Measurements from ENCODE around the gene TRIM17. TPM values are rescaled to one million over a fixed set of nuclear protein-coding genes. Genes with fewer than 3 reads are reported as not detected.

TRIM17 gene
- polyA plus RNA-seq, 1 donor (not counting 4 experiments of a cell fraction or from before 2014, with no cell fraction given): 0.24 TPM

- no peak for DNase-seq (ENCODE audit: low read depth, low spot score)
Measured at GRCh38 chr1:228373681-228374571, 42.7 kb downstream of the TRIM17 start.

GRCh38 chr1:228373004-228373680 lies 43.5 kb downstream of the TRIM17 start:
- Histone ChIP-seq H3K4me3 (ENCODE audit: control insufficient read depth in 2 of 3, extremely low read depth in 1 of 3, insufficient read depth in 2 of 3, low read depth in 1 of 3, low read length in 3 of 3) (no peak overlapping the region), H3K27me3 (ENCODE audit: control insufficient read depth, extremely low read depth, insufficient read depth, low read length) (peaks cover 26% of the 10 kb centered on the region), H3K36me3 (ENCODE audit: control insufficient read depth in 2 of 2, extremely low read depth in 1 of 2, insufficient read depth in 2 of 2, low read length in 2 of 2) (no peaks in the 10 kb centered on the region), H3K9ac (ENCODE audit: control insufficient read depth, extremely low read depth, insufficient read depth, low read length) (no peak overlapping the region), H3K9me3 (ENCODE audit: control insufficient read depth, low read depth, low read length) (no peaks in the 10 kb centered on the region), H3K79me2 (ENCODE audit: control insufficient read depth, insufficient read depth, low read length) (no peaks in the 10 kb centered on the region), H4K20me1 (ENCODE audit: control insufficient read depth, extremely low read depth, insufficient read depth, low read length) (peaks cover 2% of the 10 kb centered on the region), H2AFZ (ENCODE audit: control insufficient read depth, low read length) (no peak overlapping the region), H3K9me1 (ENCODE audit: control insufficient read depth, extremely low read depth, insufficient read depth, low read length) (no peaks in the 10 kb centered on the region), H3K4me2 (ENCODE audit: control insufficient read depth, extremely low read depth, insufficient read depth, low read depth, low read length) (no peak overlapping the region), H3K27ac (ENCODE audit: control insufficient read depth, insufficient read depth, low read length) (no peak overlapping the region), H3K4me1 (ENCODE audit: control insufficient read depth, extremely low read depth, insufficient read depth, low read length) (no peaks in the 10 kb centered on the region)
- no peak for FAIRE-seq
- no peak for DNase-seq (ENCODE audit: low read depth, low spot score)
- dilution Hi-C loops (cut with MboI; ENCODE audit: extremely low pct_ligation_motif_present, low sequenced_read_pairs): no loop called here
- TF ChIP-seq EZH2 (IDR thresholded peaks at IDR 0.05; ENCODE audit: low read length) (no peak), CTCF (optimal IDR thresholded peaks at IDR 0.05 in 1 of 3, IDR thresholded peaks at IDR 0.05 in 1 of 3, conservative IDR thresholded peaks at IDR 0.05 in 1 of 3; ENCODE audit: extremely low read depth in 1 of 3, insufficient read depth in 2 of 3, low read length in 3 of 3) (no peak)

More at GRCh38 chr1:228373681-228374571, 42.7 kb downstream of the TRIM17 start:
- H3K9me1 ChIP-seq (ENCODE audit: control insufficient read depth, extremely low read depth, insufficient read depth, low read length): no peaks in the 10 kb centered on the region
- no peak for TF ChIP-seq EZH2 (IDR thresholded peaks at IDR 0.05; ENCODE audit: low read length)
- no peak for TF ChIP-seq CTCF (optimal IDR thresholded peaks at IDR 0.05 in 1 of 3, IDR thresholded peaks at IDR 0.05 in 1 of 3, conservative IDR thresholded peaks at IDR 0.05 in 1 of 3; ENCODE audit: extremely low read depth in 1 of 3, insufficient read depth in 2 of 3, low read length in 3 of 3)
- no peaks in the 10 kb centered on the region for H3K9me3 ChIP-seq (ENCODE audit: control insufficient read depth, low read depth, low read length)
- H3K4me3 ChIP-seq (ENCODE audit: control insufficient read depth in 2 of 3, extremely low read depth in 1 of 3, insufficient read depth in 2 of 3, low read depth in 1 of 3, low read length in 3 of 3): no peak overlapping the region
- H3K9ac ChIP-seq (ENCODE audit: control insufficient read depth, extremely low read depth, insufficient read depth, low read length): no peak overlapping the region
- H3K4me1 ChIP-seq (ENCODE audit: control insufficient read depth, extremely low read depth, insufficient read depth, low read length): no peaks in the 10 kb centered on the region
- no peak overlapping the region for H3K4me2 ChIP-seq (ENCODE audit: control insufficient read depth, extremely low read depth, insufficient read depth, low read depth, low read length)
- dilution Hi-C loops (cut with MboI; ENCODE audit: extremely low pct_ligation_motif_present, low sequenced_read_pairs): no loop called here
- H3K27me3 ChIP-seq (ENCODE audit: control insufficient read depth, extremely low read depth, insufficient read depth, low read length): peaks cover 26% of the 10 kb centered on the region
- peaks cover 2% of the 10 kb centered on the region for H4K20me1 ChIP-seq (ENCODE audit: control insufficient read depth, extremely low read depth, insufficient read depth, low read length)
- H3K79me2 ChIP-seq (ENCODE audit: control insufficient read depth, insufficient read depth, low read length): no peaks in the 10 kb centered on the region
- no peaks in the 10 kb centered on the region for H3K36me3 ChIP-seq (ENCODE audit: control insufficient read depth in 2 of 2, extremely low read depth in 1 of 2, insufficient read depth in 2 of 2, low read length in 2 of 2)
- no peak for FAIRE-seq
- no peak overlapping the region for H3K27ac ChIP-seq (ENCODE audit: control insufficient read depth, insufficient read depth, low read length)
- no peak overlapping the region for H2AFZ ChIP-seq (ENCODE audit: control insufficient read depth, low read length)
